Stimulated activated CD4-positive, alpha-beta T cell treated with anti-CD3 and anti-CD28 coated beads, Interleukin-4, amount 100 ng/mL, for 1 hour (primary cell): Measurements from ENCODE around the gene HAND2.

Experiments
- DNase-seq: peaks from one replicate; pipeline ENCODE4 v3.0.0-alpha.2; 2020

Gene HAND2

DNA sequence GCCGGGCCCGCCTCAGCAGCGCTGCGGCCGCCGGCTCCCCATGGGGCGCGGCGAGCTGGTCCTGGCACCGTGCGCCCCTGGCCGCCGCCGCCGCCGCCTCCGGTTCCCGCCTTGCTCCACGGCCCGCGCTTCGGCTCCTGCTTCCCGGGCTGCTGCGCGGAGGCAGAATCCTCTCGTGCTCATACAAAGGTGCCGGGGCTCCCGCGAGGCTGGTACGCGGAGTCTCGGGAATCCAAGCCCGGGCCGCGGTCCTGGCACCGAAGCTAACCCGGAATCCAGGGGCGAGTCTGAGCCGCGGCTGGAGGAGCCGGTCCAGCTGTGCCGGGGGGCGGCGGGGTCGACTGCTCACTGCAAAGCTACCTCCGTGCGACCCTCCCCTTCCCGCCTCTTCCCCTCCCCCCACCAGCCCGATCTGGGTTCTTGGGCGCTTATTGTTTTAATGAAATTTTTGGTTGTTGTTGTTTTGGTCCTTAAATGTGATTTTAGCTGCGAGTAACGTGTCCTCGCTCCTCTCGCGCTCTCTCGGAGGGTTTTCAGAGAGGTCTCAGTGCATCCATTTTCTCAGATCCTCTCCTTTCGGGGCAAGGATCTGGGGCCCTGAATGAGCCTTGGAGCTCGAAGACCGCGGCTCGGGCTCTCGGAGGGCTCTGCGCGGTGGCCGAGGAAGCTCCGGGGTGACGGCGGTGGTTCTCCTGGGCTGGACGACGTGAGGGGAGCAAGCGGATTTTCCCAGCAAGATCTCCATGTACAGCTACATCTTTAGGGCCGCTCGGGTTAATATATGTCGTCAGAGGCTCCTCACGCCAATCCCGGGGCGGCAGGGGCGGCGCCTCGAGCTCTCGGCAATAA lies at the start of gene HAND2:
TSS of gene HAND2 (minus strand) at position 753 of the 849 bp plus-strand sequence. CDS start 940 bp downstream, outside the sequence.
- DNase-seq, result no peak

DNA sequence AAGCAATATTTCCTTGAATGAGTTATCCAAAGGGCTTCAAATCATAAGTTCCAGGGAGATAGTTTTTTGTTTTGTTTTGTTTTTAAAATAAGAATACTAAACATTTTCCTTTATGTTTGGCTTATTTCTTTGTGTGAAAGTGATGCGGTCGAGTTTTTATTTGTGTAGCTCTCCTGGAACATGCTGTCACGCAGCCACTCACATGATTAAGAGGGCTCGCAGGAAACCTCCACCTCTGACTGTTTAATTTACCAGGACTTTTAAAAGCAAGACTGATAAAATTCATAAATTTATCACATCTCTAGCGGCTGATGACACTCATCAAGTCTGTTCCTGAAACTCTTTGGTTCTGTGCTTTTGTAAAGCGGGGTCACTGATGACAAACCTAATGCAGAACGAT lies 48.9 kb upstream of the HAND2 start:
- DNase-seq, result no peak

- DNase-seq, result no peak
Measured at GRCh38 chr4:173577963-173578362, 47.9 kb upstream of the HAND2 start.

- no peak for DNase-seq
Measured at GRCh38 chr4:173575482-173576152, 45.6 kb upstream of the HAND2 start.

DNA sequence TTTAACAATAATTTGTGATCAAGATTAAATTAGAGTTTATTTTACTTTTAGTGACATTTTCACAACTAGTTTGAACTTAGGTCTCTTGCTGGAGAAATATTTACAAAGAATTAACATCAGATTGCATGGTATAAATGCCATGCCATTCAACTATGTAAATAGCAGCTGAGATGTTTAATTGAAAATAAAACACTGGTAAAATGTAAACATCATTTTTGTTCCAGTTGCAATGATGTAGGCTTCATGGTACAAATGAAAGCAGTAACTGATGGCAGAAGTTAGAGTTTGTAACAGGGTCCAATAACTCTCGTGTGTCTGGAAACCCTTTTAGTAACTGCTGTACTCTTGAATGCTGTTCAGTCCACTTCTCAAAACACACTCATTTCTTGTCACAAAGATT lies 43.7 kb upstream of the HAND2 start:
- DNase-seq, result no peak

GRCh38 chr4:173573286-173573685 lies 43.3 kb upstream of the HAND2 start:
- no peak for DNase-seq

GRCh38 chr4:173572493-173573129 lies 42.6 kb upstream of the HAND2 start:
- no peak for DNase-seq

- no peak for DNase-seq
Measured at GRCh38 chr4:173571620-173572019, 41.6 kb upstream of the HAND2 start.

- DNase-seq, result no peak
Measured at GRCh38 chr4:173565281-173565680, 35.3 kb upstream of the HAND2 start.

- DNase-seq, result no peak
Measured at GRCh38 chr4:173564461-173564860, 34.4 kb upstream of the HAND2 start.

DNA sequence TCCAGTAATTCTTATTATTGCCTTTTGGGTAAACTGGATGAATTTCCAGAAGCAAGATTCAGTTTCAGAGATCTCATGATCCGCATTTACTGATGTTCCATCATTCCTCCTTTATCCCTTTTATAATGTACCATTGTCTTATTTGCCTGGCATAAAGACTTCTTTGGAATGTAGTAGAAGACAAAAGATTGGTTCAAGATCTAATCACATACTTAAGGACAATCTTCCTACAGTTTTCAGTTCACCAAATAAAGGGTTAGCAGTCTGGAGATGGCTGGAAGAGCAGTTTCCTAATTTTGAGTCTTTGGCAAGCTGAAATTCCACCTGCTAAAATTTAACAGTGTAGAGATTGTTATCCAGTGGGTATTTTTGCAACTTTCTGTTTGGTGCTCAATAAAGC lies 30.9 kb upstream of the HAND2 start:
- no peak for DNase-seq

GRCh38 chr4:173556398-173557131 lies 26.5 kb upstream of the HAND2 start:
- no peak for DNase-seq

- no peak for DNase-seq
Measured at GRCh38 chr4:173547889-173548288, 17.9 kb upstream of the HAND2 start.

GRCh38 chr4:173546776-173547175 lies 16.7 kb upstream of the HAND2 start:
- DNase-seq, result no peak

- DNase-seq, result no peak
Measured at GRCh38 chr4:173545440-173545839, 15.4 kb upstream of the HAND2 start.

DNA sequence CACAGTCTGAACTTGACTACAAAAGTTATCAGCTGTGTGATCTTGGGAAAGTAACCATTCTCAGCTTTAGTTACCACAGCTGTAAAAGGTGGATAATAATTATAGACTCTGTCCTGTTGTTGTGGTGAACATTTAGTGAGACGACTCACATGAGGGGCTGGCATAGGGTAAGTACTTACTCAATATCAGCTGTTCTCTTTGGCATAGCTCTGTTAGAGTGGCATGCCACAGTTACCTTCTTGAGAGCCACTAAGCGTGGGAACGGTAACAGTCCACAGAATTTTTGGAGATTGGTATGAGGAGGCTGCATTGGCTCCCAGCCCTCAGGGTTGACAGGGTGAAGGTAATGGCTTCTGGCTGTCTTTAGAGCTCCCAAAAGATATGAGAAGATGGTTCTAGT lies 13.2 kb upstream of the HAND2 start:
- DNase-seq, result no peak

DNA sequence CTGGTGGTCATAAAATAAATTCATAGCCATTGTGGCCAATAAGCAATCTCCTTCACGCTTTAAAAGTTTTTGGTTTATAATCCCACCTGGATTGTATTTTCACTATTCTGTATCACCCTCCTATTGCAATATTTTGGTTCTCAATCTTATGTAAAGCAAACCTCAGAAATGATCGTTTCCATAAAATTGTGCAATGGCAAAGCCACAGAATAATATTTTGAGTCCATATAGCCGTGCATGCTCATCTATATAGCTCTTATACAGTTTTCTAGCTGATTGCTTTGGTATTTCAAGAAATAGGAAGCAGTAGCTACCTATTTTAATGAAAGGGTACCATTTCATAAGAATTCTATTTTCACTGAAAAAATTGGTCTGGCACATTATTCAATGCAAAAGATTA lies 10.0 kb upstream of the HAND2 start:
- no peak for DNase-seq

DNA sequence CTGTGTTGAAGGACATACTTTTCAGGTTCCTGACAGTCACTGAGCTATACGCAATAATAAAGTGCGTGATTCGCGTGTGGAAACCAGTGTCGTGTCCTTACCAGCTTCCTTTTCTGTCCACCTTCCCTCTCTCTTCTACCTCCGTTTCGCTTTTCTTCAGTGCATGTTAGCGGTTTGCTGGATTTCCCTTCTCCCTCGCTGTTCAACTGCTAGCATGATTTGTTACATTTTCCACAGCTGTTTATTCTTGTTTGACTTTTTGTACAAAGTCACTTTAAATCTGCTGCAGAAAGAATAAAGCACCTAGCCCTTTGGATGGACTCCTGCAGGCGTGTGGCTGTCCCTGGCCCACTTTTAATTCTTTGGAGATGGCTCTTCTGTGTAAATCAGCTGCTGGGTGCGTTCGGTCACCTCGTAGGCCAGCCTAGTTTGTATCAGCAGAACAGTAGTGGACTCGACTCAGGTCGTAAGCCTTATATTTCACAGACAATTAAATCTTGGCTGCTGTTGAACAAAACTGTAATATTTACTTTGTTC lies 8.9 kb upstream of the HAND2 start:
- DNase-seq, result no peak

DNA sequence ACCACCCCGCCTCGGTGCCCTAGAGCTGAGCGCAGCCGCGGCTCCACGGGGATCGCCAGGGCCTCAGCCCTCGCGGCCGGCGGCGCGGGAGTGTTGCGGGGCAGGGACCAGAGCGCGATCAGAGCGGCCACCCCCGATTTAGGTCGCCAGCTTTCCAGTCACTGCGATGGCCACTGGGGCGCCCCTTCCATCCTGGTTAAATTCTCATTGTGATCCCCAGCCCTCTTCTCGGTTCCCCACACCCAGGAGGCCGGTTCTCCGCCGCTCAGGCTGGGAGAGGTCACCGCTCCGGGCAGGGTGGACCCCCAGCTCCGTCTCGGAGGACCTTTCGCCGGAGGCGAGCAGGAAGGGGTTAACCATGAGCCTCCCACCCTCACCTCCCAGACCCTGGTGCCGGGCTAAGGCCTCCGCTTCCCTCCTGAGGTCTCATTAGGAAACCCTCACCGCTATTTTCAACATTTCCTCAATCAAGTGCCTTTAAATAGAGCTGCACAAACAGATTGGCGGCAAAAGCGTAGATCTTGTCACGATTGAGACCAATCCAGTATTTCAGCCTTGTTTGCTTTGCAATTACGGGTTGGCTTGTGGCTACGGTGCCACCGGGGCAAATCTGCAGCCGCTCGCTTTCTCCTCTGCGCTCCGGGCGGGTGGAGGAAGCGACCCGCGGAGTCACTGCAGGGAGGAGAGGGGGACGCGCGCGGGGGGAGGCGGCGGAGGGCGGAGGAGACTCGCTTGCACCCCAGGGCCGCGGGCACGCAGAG lies 8.3 kb upstream of the HAND2 start:
- DNase-seq, result no peak

- no peak for DNase-seq
Measured at GRCh38 chr4:173537613-173538147, 7.7 kb upstream of the HAND2 start.

GRCh38 chr4:173536808-173537429 lies 6.9 kb upstream of the HAND2 start:
- DNase-seq, result no peak
